Esophagus muscularis mucosa (tissue), 4 donors: ENCODE results near the gene THSD4. TPM values are rescaled to one million over a fixed set of nuclear protein-coding genes. Genes with fewer than 3 reads are reported as not detected.

ENCODE experiments used
- DNase-seq: peaks from one replicate; pipeline ENCODE4 v3.0.0-alpha.2; 2017; ENCODE audit errors: extremely low spot score
- H3K27ac ChIP-seq, 4 donors: fragments of 200-600 bp; sonication (generic); replicated peaks in 1 of 4; 1 replicate in 3 of 4; 2 replicates in 1 of 4; pipeline ENCODE4 v1.5.1; 2016 to 2019; ENCODE audit warnings: mild to moderate bottlenecking in 1 of 4
- H3K27me3 ChIP-seq, 4 donors: fragments of 200-600 bp; sonication (generic); one replicate each; pipeline versions ENCODE4 v1.5.1 to v1.6.0; 2016 to 2019
- H3K36me3 ChIP-seq, 4 donors: fragments of 200-600 bp; sonication (generic); one replicate each; pipeline ENCODE4 v1.5.1; 2016 to 2019
- H3K4me1 ChIP-seq, 4 donors: fragments of 200-600 bp; sonication (generic); one replicate each; pipeline ENCODE4 v1.5.1; 2016 to 2019
- H3K4me3 ChIP-seq, 4 donors: fragments of 200-600 bp; sonication (generic); 1 replicate in 2 of 4; 2 replicates in 2 of 4; pipeline ENCODE4 v1.5.1; 2016 to 2019; ENCODE audit warnings: mild to moderate bottlenecking in 4 of 4, moderate library complexity in 1 of 4
- H3K9me3 ChIP-seq, 4 donors: fragments of 200-600 bp; sonication (generic); 1 replicate in 3 of 4; 2 replicates in 1 of 4; pipeline ENCODE4 v1.5.1; 2016 to 2019
- CTCF ChIP-seq, 3 experiments: fragments of 200-600 bp in 2 of 3; fragments of 450-650 bp in 1 of 3; sonication (generic) in 2 of 3; IDR thresholded peaks; one replicate each; pipeline ENCODE4 v1.5.1; 2017 to 2019; ENCODE audit warnings: antibody characterized with exemption in 3 of 3, mild to moderate bottlenecking in 2 of 3, moderate library complexity in 1 of 3
- EP300 ChIP-seq: sonication (generic); formaldehyde crosslinking; IDR thresholded peaks from one replicate; pipeline ENCODE4 v1.6.1; 2017; ENCODE audit warnings: antibody characterized with exemption
- POLR2A ChIP-seq: fragments of 450-650 bp; IDR thresholded peaks from one replicate; pipeline ENCODE4 v1.6.1; 2017; ENCODE audit warnings: antibody characterized with exemption, moderate library complexity, mild to moderate bottlenecking, low read depth
- POLR2AphosphoS5 ChIP-seq, 2 donors: sonication (generic); formaldehyde crosslinking; IDR thresholded peaks; one replicate each; pipeline ENCODE4 v1.6.1; 2017; ENCODE audit warnings: antibody characterized with exemption in 2 of 2
- WGBS: methylation state at CpG from one replicate; pipeline ENCODE4 v1.1.5; 2018; 5-methylcytosine and 5-hydroxymethylcytosine counted together
- intact Hi-C: fragments of 100-400 bp; cut with DNase I; formaldehyde crosslinking; loops from one replicate; pipeline ENCODE4 v1.15.1; 2023
- total RNA-seq, 4 donors: library from RNA; depleted of rRNA; stranded (reverse); fragments of >200 nt; gene quantifications; one replicate each; pipeline versions ENCODE4 v1.1.0 to v1.2.1, GENCODE V29; 2016

Gene THSD4
- total RNA-seq, 4 donors from 2014 or later: 3.2 to 6.6 (median 5.6) TPM

GRCh38 chr15:71545223-71545760 lies 430.0 kb downstream of the THSD4 start:
- TF ChIP-seq POLR2A: no peak
- no peak for TF ChIP-seq POLR2AphosphoS5 (IDR thresholded peaks at IDR 0.05)
- TF ChIP-seq EP300: no peak
- no peak for TF ChIP-seq CTCF (IDR thresholded peaks at IDR 0.05)
- no peak overlapping the region for H3K27ac ChIP-seq
- no peaks in the 10 kb centered on the region for H3K36me3 ChIP-seq
- H3K9me3 ChIP-seq: no peaks in the 10 kb centered on the region
- H3K27me3 ChIP-seq: no peaks in the 10 kb centered on the region
- intact Hi-C loops: no loop called here
- H3K4me3 ChIP-seq: no peak overlapping the region
- WGBS: 58% methylated on average over 5 of the region's 5 CpGs
- H3K4me1 ChIP-seq: peaks cover 3 to 10% (median 7%) of the 10 kb centered on the region in 4 donors
- peak; percentile 68 for DNase-seq

GRCh38 chr15:71545923-71546322 lies 430.7 kb downstream of the THSD4 start:
- intact Hi-C loops: no loop called here

GRCh38 chr15:71547011-71547410 lies 431.7 kb downstream of the THSD4 start:
- H3K4me1 ChIP-seq: peaks cover 3 to 10% (median 7%) of the 10 kb centered on the region in 4 donors
- WGBS: 37% methylated on average over 12 of the region's 12 CpGs
- intact Hi-C loops: no loop called here
- H3K36me3 ChIP-seq: no peaks in the 10 kb centered on the region
- no peak for TF ChIP-seq POLR2AphosphoS5 (IDR thresholded peaks at IDR 0.05)
- TF ChIP-seq CTCF (IDR thresholded peaks at IDR 0.05): no peak
- no peak for TF ChIP-seq POLR2A
- TF ChIP-seq EP300: no peak
- peak overlapping the region in 1 of 4 donors; percentile 4 for H3K4me3 ChIP-seq
- H3K27ac ChIP-seq: no peak overlapping the region
- no peaks in the 10 kb centered on the region for H3K9me3 ChIP-seq
- H3K27me3 ChIP-seq: no peaks in the 10 kb centered on the region
- peak; percentile 84 for DNase-seq

More at GRCh38 chr15:71545923-71546322, 430.7 kb downstream of the THSD4 start:
- DNase-seq: no peak
- TF ChIP-seq EP300 (no peak), CTCF (IDR thresholded peaks at IDR 0.05) (no peak), POLR2A (no peak), POLR2AphosphoS5 (IDR thresholded peaks at IDR 0.05) (no peak)
- Histone ChIP-seq H3K4me1 (peaks cover 3 to 10% (median 7%) of the 10 kb centered on the region in 4 donors), H3K4me3 (no peak overlapping the region), H3K9me3 (no peaks in the 10 kb centered on the region), H3K27ac (no peak overlapping the region), H3K27me3 (no peaks in the 10 kb centered on the region), H3K36me3 (no peaks in the 10 kb centered on the region)
- WGBS: 100% methylated on average over 1 of the region's 1 CpG

- WGBS: 79% methylated on average over 4 of the region's 4 CpGs
- H3K9me3 ChIP-seq: no peaks in the 10 kb centered on the region
- peaks cover 3 to 10% (median 7%) of the 10 kb centered on the region in 4 donors for H3K4me1 ChIP-seq
- no peak overlapping the region for H3K27ac ChIP-seq
- no peak for TF ChIP-seq EP300
- no peaks in the 10 kb centered on the region for H3K27me3 ChIP-seq
- H3K36me3 ChIP-seq: no peaks in the 10 kb centered on the region
- DNase-seq: peak; percentile 74
- H3K4me3 ChIP-seq: no peak overlapping the region
- intact Hi-C loops: no loop called here
Observed at GRCh38 chr15:71548401-71548807, 433.1 kb downstream of the THSD4 start.

DNA sequence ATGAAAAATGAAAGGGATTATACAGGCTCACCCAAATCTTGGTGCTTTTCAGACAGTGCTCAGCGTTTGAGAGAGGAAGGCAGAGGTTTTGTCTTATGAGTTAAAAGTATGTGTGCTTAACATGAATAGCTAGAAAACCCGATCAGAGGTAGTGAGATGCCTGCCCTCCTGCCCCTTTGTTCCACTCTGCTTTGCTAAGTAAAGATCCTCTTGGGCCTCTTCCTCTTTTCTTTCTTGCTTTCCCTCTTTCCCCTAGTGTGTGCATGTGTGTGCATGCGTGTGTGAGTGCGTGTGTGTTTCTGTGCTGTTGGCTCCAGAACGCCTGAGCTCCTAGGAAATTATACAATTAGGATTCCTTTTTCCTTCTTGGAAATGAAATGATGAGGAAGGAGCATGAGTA lies 433.8 kb downstream of the THSD4 start:
- Histone ChIP-seq H3K27ac (no peak overlapping the region), H3K4me3 (no peak overlapping the region), H3K9me3 (no peaks in the 10 kb centered on the region), H3K27me3 (no peaks in the 10 kb centered on the region), H3K4me1 (peaks cover 3 to 10% (median 7%) of the 10 kb centered on the region in 4 donors), H3K36me3 (no peaks in the 10 kb centered on the region)
- 57% methylated on average over 5 of the region's 5 CpGs for WGBS
- TF ChIP-seq POLR2AphosphoS5 (IDR thresholded peaks at IDR 0.05) (no peak), POLR2A (no peak), CTCF (IDR thresholded peaks at IDR 0.05) (no peak), EP300 (no peak)
- peak; percentile 60 for DNase-seq
- intact Hi-C loops: no loop called here
